HCT116 (cell line): Measurements from ENCODE around the gene TAGLN2.

Experiments
- ATF3 ChIP-seq: IDR thresholded peaks from 2 replicates; pipeline ENCODE4 v1.6.1; 2012
- CTCF ChIP-seq, 3 experiments: fragments of 200-600 bp in 1 of 3; sonication (generic) in 1 of 3; IDR thresholded peaks in 2 of 3; conservative IDR thresholded peaks in 1 of 3; 2 replicates each; pipeline ENCODE4 v1.5.1; 2012 to 2017; ENCODE audit warnings: low read depth in 2 of 3, low read length in 2 of 3, antibody characterized with exemption in 1 of 3, borderline replicate concordance in 1 of 3, control low read depth in 1 of 3, mild to moderate bottlenecking in 1 of 3, mixed read lengths in 1 of 3, mixed run types in 1 of 3, moderate library complexity in 1 of 3; ENCODE audit not compliant: insufficient read depth in 1 of 3
- EGR1 ChIP-seq: IDR thresholded peaks from 2 replicates; pipeline ENCODE4 v1.6.1; 2012; ENCODE audit warnings: low read depth
- POLR2A ChIP-seq: IDR thresholded peaks from 2 replicates; pipeline ENCODE4 v1.7.0; 2011; ENCODE audit warnings: borderline replicate concordance; ENCODE audit not compliant: insufficient read depth, insufficient read length; ENCODE audit errors: extremely low read depth
- POLR2AphosphoS5 ChIP-seq: IDR thresholded peaks from 2 replicates; pipeline ENCODE4 v1.6.1; 2011; ENCODE audit warnings: mild to moderate bottlenecking, low read depth, low read length, moderate library complexity
- TCF7L2 ChIP-seq: IDR thresholded peaks from 2 replicates; pipeline ENCODE4 v1.7.0; 2011; ENCODE audit warnings: borderline replicate concordance, inconsistent platforms; ENCODE audit not compliant: insufficient read depth, insufficient read length; ENCODE audit errors: extremely low read depth

- TF ChIP-seq CTCF (IDR thresholded peaks at IDR 0.05 in 2 of 3, conservative IDR thresholded peaks at IDR 0.05 in 1 of 3; ENCODE audit: borderline replicate concordance in 1 of 3, insufficient read depth in 1 of 3, low read depth in 2 of 3, low read length in 2 of 3) (peak; percentile 99 to 100 (median 100)), ATF3 (no peak), POLR2A (no peak), EGR1 (peak; percentile 91), TCF7L2 (no peak), POLR2AphosphoS5 (0 out of 2 replicates have a peak, but pooled peaks have one; percentile 22)
These were observed 33.8 kb downstream of the TAGLN2 start for GRCh38 chr1:159891275-159892157.
